ENCODE data around the gene RELB.
A peak's percentile ranks its signal among the peaks of the same experiment; 100 is the strongest.

The RELB gene

GRCh38 chr19:45001087-45001739 lies at the start of gene RELB:
TSS of gene RELB (plus strand) at chr19:45001464. CDS start at chr19:45001580, 116 bp downstream.
- DNase-seq (ENCODE audit: low spot score) = peak; percentile 99
- in situ Hi-C loops (cut with MboI; ENCODE audit: low sequenced_read_pairs, unreplicated experiment) = no loop called here
- no peak for TF ChIP-seq CTCF (IDR thresholded peaks at IDR 0.05; ENCODE audit: borderline replicate concordance, control extremely low read depth, extremely low read depth, insufficient read depth, missing control alignments)

GRCh38 chr19:44954278-44954648 lies 47.0 kb upstream of the RELB start:
- no peak for DNase-seq (ENCODE audit: low spot score)
- no peak for TF ChIP-seq CTCF (IDR thresholded peaks at IDR 0.05; ENCODE audit: borderline replicate concordance, control extremely low read depth, extremely low read depth, insufficient read depth, missing control alignments)
- in situ Hi-C loops (cut with MboI; ENCODE audit: low sequenced_read_pairs, unreplicated experiment) = loop anchor here (10.0 kb wide), 1 partner anchor 169 kb away; no protein-coding TSS in a partner anchor

- in situ Hi-C loops (cut with MboI; ENCODE audit: low sequenced_read_pairs, unreplicated experiment) = loop anchor here (10.0 kb wide), 1 partner anchor 170 kb away; no protein-coding TSS in a partner anchor
- no peak for TF ChIP-seq CTCF (IDR thresholded peaks at IDR 0.05; ENCODE audit: borderline replicate concordance, control extremely low read depth, extremely low read depth, insufficient read depth, missing control alignments)
- peak; percentile 98 for DNase-seq (ENCODE audit: low spot score)
Measured at GRCh38 chr19:44954649-44955504, 46.4 kb upstream of the RELB start, which contains the start of gene CLPTM1. TSS of gene CLPTM1 (plus strand) at chr19:44955380. CDS start at chr19:44955396, 16 bp downstream.

- no peak for DNase-seq (ENCODE audit: low spot score)
- in situ Hi-C loops (cut with MboI; ENCODE audit: low sequenced_read_pairs, unreplicated experiment) = loop anchor here (10.0 kb wide), 1 partner anchor 171 kb away; no protein-coding TSS in a partner anchor
- TF ChIP-seq CTCF (IDR thresholded peaks at IDR 0.05; ENCODE audit: borderline replicate concordance, control extremely low read depth, extremely low read depth, insufficient read depth, missing control alignments) = no peak
Measured at GRCh38 chr19:44955505-44956439, 45.5 kb upstream of the RELB start.

- DNase-seq (ENCODE audit: low spot score) = no peak
- in situ Hi-C loops (cut with MboI; ENCODE audit: low sequenced_read_pairs, unreplicated experiment) = loop anchor here (10.0 kb wide), 1 partner anchor 173 kb away; no protein-coding TSS in a partner anchor
- TF ChIP-seq CTCF (IDR thresholded peaks at IDR 0.05; ENCODE audit: borderline replicate concordance, control extremely low read depth, extremely low read depth, insufficient read depth, missing control alignments) = no peak
Measured at GRCh38 chr19:44957526-44957925, 43.7 kb upstream of the RELB start.
